ENCODE measurements around the gene CSTF3.
"Not testable (repeated sequence)": the region's sequence is repeated elsewhere in the genome, so short reads cannot be mapped to it uniquely, and the experiment has no call there.

CSTF3 gene

DNA sequence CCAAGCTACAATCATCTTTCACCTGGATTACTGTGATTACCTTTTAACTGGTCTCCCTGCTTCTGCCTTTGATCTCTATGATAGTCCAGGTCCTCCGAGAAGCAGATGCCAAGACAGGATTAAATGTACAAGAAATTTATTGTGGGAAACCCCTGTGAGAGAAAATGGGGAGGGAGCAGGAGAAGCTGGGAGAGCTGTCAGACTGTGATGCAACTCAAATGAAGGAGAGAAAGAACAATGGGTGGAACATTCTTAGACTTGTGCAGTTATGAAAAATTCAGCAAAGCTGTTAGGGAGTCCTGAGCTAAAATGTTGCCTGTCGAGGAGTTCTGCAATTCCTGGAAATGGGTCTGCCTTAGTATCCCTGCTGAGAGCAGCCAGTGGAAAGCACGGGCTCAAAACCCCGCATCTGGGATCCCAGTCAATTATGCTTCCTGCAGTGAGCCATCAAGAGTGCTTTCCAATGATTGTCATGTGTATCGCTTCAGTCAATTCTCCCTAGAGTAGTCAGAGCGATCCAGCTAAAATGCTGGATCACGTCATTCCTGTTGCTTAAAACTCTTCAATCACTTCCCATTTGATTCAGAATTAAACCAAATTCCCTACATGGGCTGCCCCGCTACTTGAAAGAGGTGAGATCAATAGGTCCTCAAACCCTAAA lies 16.5 kb upstream of the CSTF3 start:
- Histone ChIP-seq H3K9me3 (ENCODE audit: low read length) (no peaks in the 10 kb centered on the region), H3K4me3 (ENCODE audit: low read depth, low read length, poor library complexity, severe bottlenecking) (no peak overlapping the region), H3F3A (ENCODE audit: insufficient read depth, low read length) (no peaks in the 10 kb centered on the region; the same call in 1 of the 2 replicates), H3K9ac (ENCODE audit: low read length) (no peak overlapping the region), H3K9me2 (ENCODE audit: low read depth, low read length) (no peaks in the 10 kb centered on the region), H3K36me3 (ENCODE audit: insufficient read depth, low read length) (no peaks in the 10 kb centered on the region), H3K27me3 (ENCODE audit: insufficient read depth, low read length) (no peaks in the 10 kb centered on the region), H3K79me2 (ENCODE audit: insufficient read depth, low read length) (no peaks in the 10 kb centered on the region), H4K20me1 (ENCODE audit: insufficient read depth, low read length) (no peaks in the 10 kb centered on the region), H3K4me1 (ENCODE audit: insufficient read depth, low read length, severe bottlenecking) (no peaks in the 10 kb centered on the region), H3K27ac (ENCODE audit: low read depth, low read length, poor library complexity, severe bottlenecking) (no peak overlapping the region), H3K4me2 (ENCODE audit: low read length) (no peak overlapping the region), H2AFZ (ENCODE audit: low read length) (no peak overlapping the region)
- no peak for TF ChIP-seq EZH2 (IDR thresholded peaks at IDR 0.05; ENCODE audit: borderline replicate concordance, low read length)
- TF ChIP-seq, protein P1, sequence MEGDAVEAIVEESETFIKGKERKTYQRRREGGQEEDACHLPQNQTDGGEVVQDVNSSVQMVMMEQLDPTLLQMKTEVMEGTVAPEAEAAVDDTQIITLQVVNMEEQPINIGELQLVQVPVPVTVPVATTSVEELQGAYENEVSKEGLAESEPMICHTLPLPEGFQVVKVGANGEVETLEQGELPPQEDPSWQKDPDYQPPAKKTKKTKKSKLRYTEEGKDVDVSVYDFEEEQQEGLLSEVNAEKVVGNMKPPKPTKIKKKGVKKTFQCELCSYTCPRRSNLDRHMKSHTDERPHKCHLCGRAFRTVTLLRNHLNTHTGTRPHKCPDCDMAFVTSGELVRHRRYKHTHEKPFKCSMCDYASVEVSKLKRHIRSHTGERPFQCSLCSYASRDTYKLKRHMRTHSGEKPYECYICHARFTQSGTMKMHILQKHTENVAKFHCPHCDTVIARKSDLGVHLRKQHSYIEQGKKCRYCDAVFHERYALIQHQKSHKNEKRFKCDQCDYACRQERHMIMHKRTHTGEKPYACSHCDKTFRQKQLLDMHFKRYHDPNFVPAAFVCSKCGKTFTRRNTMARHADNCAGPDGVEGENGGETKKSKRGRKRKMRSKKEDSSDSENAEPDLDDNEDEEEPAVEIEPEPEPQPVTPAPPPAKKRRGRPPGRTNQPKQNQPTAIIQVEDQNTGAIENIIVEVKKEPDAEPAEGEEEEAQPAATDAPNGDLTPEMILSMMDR (IDR thresholded peaks at IDR 0.05; ENCODE audit: low read length) = no peak

DNA sequence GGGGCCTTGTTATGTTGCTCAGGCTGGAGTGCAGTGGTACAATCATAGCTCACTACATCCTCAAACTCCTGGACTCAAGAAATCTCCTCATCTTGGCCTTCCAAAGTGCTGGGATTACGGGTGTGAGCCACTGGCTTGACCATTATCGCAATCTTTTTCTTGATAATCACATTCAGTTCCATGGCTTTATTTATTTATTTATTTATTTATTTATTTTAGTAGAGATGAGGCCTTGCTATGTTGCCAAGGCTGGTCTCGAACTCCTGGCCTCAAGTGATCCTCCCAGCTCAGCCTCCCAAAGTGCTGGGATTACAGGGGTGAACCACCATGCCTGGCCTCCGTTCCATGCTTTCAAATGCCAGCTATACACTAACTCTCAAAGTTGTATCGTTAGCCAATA lies 15.5 kb upstream of the CSTF3 start:
- H3K9me3 ChIP-seq (ENCODE audit: low read length); H3K27me3 ChIP-seq (ENCODE audit: insufficient read depth, low read length); H3K4me2 ChIP-seq (ENCODE audit: low read length); H3K4me1 ChIP-seq (ENCODE audit: insufficient read depth, low read length, severe bottlenecking); H3K79me2 ChIP-seq (ENCODE audit: insufficient read depth, low read length); H2AFZ ChIP-seq (ENCODE audit: low read length); H3K9ac ChIP-seq (ENCODE audit: low read length); H4K20me1 ChIP-seq (ENCODE audit: insufficient read depth, low read length); H3F3A ChIP-seq (ENCODE audit: insufficient read depth, low read length); H3K4me3 ChIP-seq (ENCODE audit: low read depth, low read length, poor library complexity, severe bottlenecking); H3K9me2 ChIP-seq (ENCODE audit: low read depth, low read length); H3K27ac ChIP-seq (ENCODE audit: low read depth, low read length, poor library complexity, severe bottlenecking); H3K36me3 ChIP-seq (ENCODE audit: insufficient read depth, low read length): not testable (repeated sequence)

DNA sequence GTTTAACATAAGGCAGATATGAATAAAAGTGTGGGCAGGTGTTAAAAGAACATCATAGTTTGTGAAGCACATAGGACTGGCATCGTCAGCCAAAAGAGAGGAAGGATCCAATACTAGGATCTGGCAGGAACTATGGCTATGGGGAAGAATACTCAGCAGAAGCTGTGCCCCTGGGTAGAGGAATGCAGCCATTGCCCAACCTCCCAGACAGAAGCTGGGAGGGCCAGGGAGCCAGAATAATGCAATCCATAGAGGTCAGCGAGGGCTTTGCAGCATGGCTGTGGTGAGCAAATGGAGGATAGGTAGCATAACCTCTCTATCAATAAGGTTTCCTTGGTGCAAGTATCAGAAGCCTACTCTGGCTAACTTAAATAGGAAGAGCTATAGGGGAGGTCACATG lies 11.7 kb upstream of the CSTF3 start:
- Histone ChIP-seq H3K4me1 (ENCODE audit: insufficient read depth, low read length, severe bottlenecking) (no peaks in the 10 kb centered on the region), H2AFZ (ENCODE audit: low read length) (no peak overlapping the region), H3K9me3 (ENCODE audit: low read length) (no peaks in the 10 kb centered on the region), H3K27ac (ENCODE audit: low read depth, low read length, poor library complexity, severe bottlenecking) (no peak overlapping the region), H3K9ac (ENCODE audit: low read length) (no peak overlapping the region), H4K20me1 (ENCODE audit: insufficient read depth, low read length) (no peaks in the 10 kb centered on the region), H3K4me2 (ENCODE audit: low read length) (no peak overlapping the region), H3F3A (ENCODE audit: insufficient read depth, low read length) (no peaks in the 10 kb centered on the region; the same call in 1 of the 2 replicates), H3K27me3 (ENCODE audit: insufficient read depth, low read length) (no peaks in the 10 kb centered on the region), H3K9me2 (ENCODE audit: low read depth, low read length) (no peaks in the 10 kb centered on the region), H3K36me3 (ENCODE audit: insufficient read depth, low read length) (no peaks in the 10 kb centered on the region), H3K79me2 (ENCODE audit: insufficient read depth, low read length) (no peaks in the 10 kb centered on the region), H3K4me3 (ENCODE audit: low read depth, low read length, poor library complexity, severe bottlenecking) (no peak overlapping the region)
- no peak for TF ChIP-seq EZH2 (IDR thresholded peaks at IDR 0.05; ENCODE audit: borderline replicate concordance, low read length)

DNA sequence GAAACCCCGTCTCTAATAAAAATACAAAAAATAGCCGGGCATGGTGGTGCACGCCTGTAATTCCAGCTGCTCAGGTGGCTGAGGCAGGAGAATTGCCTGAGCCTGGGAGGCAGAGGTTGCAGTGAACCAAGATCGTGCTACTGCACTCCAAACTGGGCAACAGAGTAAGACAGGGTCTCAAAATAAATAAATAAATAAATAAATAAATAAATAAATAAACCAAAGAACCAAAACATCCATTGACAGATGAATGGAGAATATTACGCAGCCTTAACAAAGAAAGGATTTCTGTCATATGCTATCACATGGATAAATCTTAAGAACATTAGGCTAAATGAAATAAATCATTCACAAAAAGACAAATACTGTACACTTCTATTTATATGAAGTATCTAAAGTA lies 11.1 kb upstream of the CSTF3 start:
- Histone ChIP-seq H3K9me3 (ENCODE audit: low read length) (no peaks in the 10 kb centered on the region), H3K4me1 (ENCODE audit: insufficient read depth, low read length, severe bottlenecking) (no peaks in the 10 kb centered on the region), H3K36me3 (ENCODE audit: insufficient read depth, low read length) (no peaks in the 10 kb centered on the region), H4K20me1 (ENCODE audit: insufficient read depth, low read length) (no peaks in the 10 kb centered on the region), H3F3A (ENCODE audit: insufficient read depth, low read length) (no peaks in the 10 kb centered on the region; the same call in 1 of the 2 replicates), H3K4me2 (ENCODE audit: low read length) (no peak overlapping the region), H3K27me3 (ENCODE audit: insufficient read depth, low read length) (no peaks in the 10 kb centered on the region), H3K9me2 (ENCODE audit: low read depth, low read length) (no peaks in the 10 kb centered on the region), H3K9ac (ENCODE audit: low read length) (no peak overlapping the region), H3K4me3 (ENCODE audit: low read depth, low read length, poor library complexity, severe bottlenecking) (no peak overlapping the region), H2AFZ (ENCODE audit: low read length) (no peak overlapping the region), H3K27ac (ENCODE audit: low read depth, low read length, poor library complexity, severe bottlenecking) (no peak overlapping the region), H3K79me2 (ENCODE audit: insufficient read depth, low read length) (no peaks in the 10 kb centered on the region)
- TF ChIP-seq, protein P1 (IDR thresholded peaks at IDR 0.05; ENCODE audit: low read length) = no peak
- TF ChIP-seq EZH2 (IDR thresholded peaks at IDR 0.05; ENCODE audit: borderline replicate concordance, low read length) = no peak
